Loucy (cell line): Measurements from ENCODE around the gene CDK16.

Source experiments
- H2AFZ ChIP-seq: fragments of 200-600 bp; sonication (generic); 2 replicates; pipeline ENCODE4 v1.6.0; 2016; ENCODE audit warnings: antibody characterized with exemption, mild to moderate bottlenecking, low read length, moderate library complexity
- H3F3A ChIP-seq: fragments of 200-600 bp; 2 replicates; pipeline ENCODE4 v1.6.0; 2016; ENCODE audit warnings: antibody characterized with exemption, low read depth, mild to moderate bottlenecking
- H3K27me3 ChIP-seq: fragments of 200-600 bp; sonication (generic); 2 replicates; pipeline ENCODE4 v1.6.1; 2014; ENCODE audit warnings: low read length, mild to moderate bottlenecking; ENCODE audit not compliant: insufficient read depth, poor library complexity, severe bottlenecking
- H3K36me3 ChIP-seq: fragments of 200-600 bp; sonication (generic); 2 replicates; pipeline ENCODE4 v1.6.1; 2016; ENCODE audit warnings: low read length; ENCODE audit not compliant: insufficient read depth
- H3K4me1 ChIP-seq: fragments of 200-600 bp; sonication (generic); 2 replicates; pipeline ENCODE4 v1.5.1; 2014; ENCODE audit warnings: low read length, mild to moderate bottlenecking; ENCODE audit not compliant: insufficient read depth, poor library complexity, severe bottlenecking
- H3K4me2 ChIP-seq: fragments of 200-600 bp; sonication (generic); 2 replicates; pipeline ENCODE4 v1.6.0; 2014; ENCODE audit warnings: antibody characterized with exemption, low read length, low read depth, mild to moderate bottlenecking; ENCODE audit not compliant: poor library complexity, severe bottlenecking
- H3K4me3 ChIP-seq: fragments of 200-600 bp; sonication (generic); 2 replicates; pipeline ENCODE4 v1.5.1; 2014; ENCODE audit warnings: low read length, mild to moderate bottlenecking, mixed read lengths; ENCODE audit not compliant: poor library complexity, severe bottlenecking
- H3K79me2 ChIP-seq: fragments of 200-600 bp; sonication (generic); 2 replicates; pipeline ENCODE4 v1.6.1; 2014; ENCODE audit warnings: low read length; ENCODE audit not compliant: insufficient read depth
- H3K9ac ChIP-seq: fragments of 200-600 bp; sonication (generic); 2 replicates; pipeline ENCODE4 v1.6.0; 2014; ENCODE audit warnings: mild to moderate bottlenecking, low read depth, low read length, moderate library complexity; ENCODE audit not compliant: poor library complexity, severe bottlenecking
- H3K9me2 ChIP-seq: fragments of 200-600 bp; sonication (generic); replicated peaks from 2 replicates; pipeline ENCODE4 v1.6.1; 2016; ENCODE audit warnings: low read depth, low read length, mixed read lengths
- H3K9me3 ChIP-seq: fragments of 200-600 bp; sonication (generic); 2 replicates; pipeline ENCODE4 v1.6.1; 2014; ENCODE audit warnings: mild to moderate bottlenecking, antibody characterized with exemption, low read length, low read depth; ENCODE audit not compliant: insufficient read depth
- H4K20me1 ChIP-seq: fragments of 200-600 bp; sonication (generic); 2 replicates; pipeline ENCODE4 v1.6.0; 2014; ENCODE audit warnings: antibody characterized with exemption, low read length, mild to moderate bottlenecking; ENCODE audit not compliant: insufficient read depth, poor library complexity, severe bottlenecking
- CTCF ChIP-seq: fragments of 200-600 bp; sonication (generic); conservative IDR thresholded peaks from 2 replicates; pipeline ENCODE4 v1.5.1; 2014; ENCODE audit warnings: mild to moderate bottlenecking, antibody characterized with exemption, low read length
- EZH2phosphoT487 ChIP-seq: fragments of 200-600 bp; IDR thresholded peaks from 2 replicates; pipeline ENCODE4 v1.6.1; 2018; ENCODE audit warnings: antibody characterized with exemption, mild to moderate bottlenecking, moderate library complexity, borderline replicate concordance

CDK16 gene

GRCh38 chrX:47184486-47184885, 34.0 kb upstream of the CDK16 start:
- Histone ChIP-seq H3K4me1 (no peaks in the 10 kb centered on the region), H3K9ac (no peak overlapping the region), H3F3A (no peaks in the 10 kb centered on the region), H3K27me3 (no peaks in the 10 kb centered on the region), H3K9me3 (no peaks in the 10 kb centered on the region), H4K20me1 (no peaks in the 10 kb centered on the region), H3K4me3 (no peak overlapping the region), H3K9me2 (no peaks in the 10 kb centered on the region), H2AFZ (no peak overlapping the region), H3K36me3 (peaks cover 49% of the 10 kb centered on the region; the same call in 1 of the 2 replicates), H3K79me2 (no peaks in the 10 kb centered on the region), H3K4me2 (no peak overlapping the region)
- TF ChIP-seq CTCF, result no peak
- no peak for TF ChIP-seq EZH2phosphoT487

- TF ChIP-seq EZH2phosphoT487 (no peak), CTCF (no peak)
- Histone ChIP-seq H2AFZ (no peak overlapping the region), H3K9ac (no peak overlapping the region), H4K20me1 (no peaks in the 10 kb centered on the region), H3K9me2 (no peaks in the 10 kb centered on the region), H3K4me1 (no peaks in the 10 kb centered on the region), H3K79me2 (no peaks in the 10 kb centered on the region), H3K27me3 (no peaks in the 10 kb centered on the region), H3K36me3 (peaks cover 47% of the 10 kb centered on the region; the same call in 1 of the 2 replicates), H3F3A (no peaks in the 10 kb centered on the region), H3K4me3 (no peak overlapping the region), H3K9me3 (no peaks in the 10 kb centered on the region), H3K4me2 (no peak overlapping the region)
Measured at GRCh38 chrX:47185241-47185640, 33.2 kb upstream of the CDK16 start.

- H3K4me2 ChIP-seq, result no peak overlapping the region
- no peaks in the 10 kb centered on the region for H3F3A ChIP-seq
- peaks cover 3% of the 10 kb centered on the region; the same call in 1 of the 2 replicates for H3K79me2 ChIP-seq
- TF ChIP-seq EZH2phosphoT487, result no peak
- TF ChIP-seq CTCF, result no peak
- H3K9ac ChIP-seq, result no peak overlapping the region
- no peak overlapping the region for H2AFZ ChIP-seq
- no peaks in the 10 kb centered on the region for H3K9me2 ChIP-seq
- H3K4me3 ChIP-seq, result no peak overlapping the region
- no peaks in the 10 kb centered on the region for H3K9me3 ChIP-seq
- no peaks in the 10 kb centered on the region for H3K27me3 ChIP-seq
- no peaks in the 10 kb centered on the region for H3K4me1 ChIP-seq
- H4K20me1 ChIP-seq, result no peaks in the 10 kb centered on the region
- H3K36me3 ChIP-seq, result peaks cover 39% of the 10 kb centered on the region; the same call in 1 of the 2 replicates
Measured at GRCh38 chrX:47186096-47186740, 32.3 kb upstream of the CDK16 start.
